GM21447 (cell line): ENCODE data around the gene HAPLN2.
"Not testable (repeated sequence)": the region's sequence is repeated elsewhere in the genome, so short reads cannot be mapped to it uniquely, and the experiment has no call there.

Source experiments
- ATAC-seq: cut with Tn5 transposase; IDR thresholded peaks from one replicate; pipeline ENCODE4 v1.9.1; 2021; ENCODE audit not compliant: unreplicated experiment

Gene HAPLN2

DNA sequence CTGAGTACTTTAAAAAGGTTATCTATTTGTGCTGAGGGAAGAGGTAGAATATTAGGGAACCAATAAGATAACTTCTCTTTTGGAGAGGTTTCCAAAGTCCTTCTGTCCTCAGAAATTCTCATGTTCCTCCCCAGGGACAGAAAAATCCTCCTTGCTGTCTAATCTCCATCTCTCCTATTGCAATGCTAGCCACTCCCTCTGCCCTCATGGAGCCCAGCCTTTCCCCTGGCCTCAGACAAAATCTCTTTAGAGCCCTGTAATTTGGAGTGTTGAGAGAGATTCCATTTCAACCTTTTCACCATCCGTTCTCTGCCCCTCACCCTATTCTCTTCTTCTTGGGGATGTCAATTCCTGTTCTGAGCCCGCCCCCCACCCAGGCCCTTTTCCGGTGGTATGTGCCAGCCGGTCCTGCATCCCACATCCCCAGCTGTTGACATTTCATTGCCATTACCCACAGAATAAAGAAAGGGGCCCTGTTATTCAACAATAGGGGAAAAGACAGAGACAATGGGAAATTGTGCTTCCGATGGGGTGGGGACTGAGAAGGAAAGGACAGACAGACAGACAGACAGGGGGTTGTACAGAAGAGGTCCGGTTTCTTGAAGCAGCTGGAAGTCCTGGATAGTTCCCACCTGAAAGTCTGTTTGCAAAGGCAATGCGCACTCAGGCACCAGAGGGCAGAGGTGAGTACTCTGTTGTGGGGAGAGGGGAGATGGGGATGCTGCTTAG, at the start of gene HAPLN2:
Gene HAPLN2 (plus strand): TSS at position 563 of the 729 bp plus-strand sequence. CDS start 4,076 bp downstream, outside the sequence.
- no peak for ATAC-seq

DNA sequence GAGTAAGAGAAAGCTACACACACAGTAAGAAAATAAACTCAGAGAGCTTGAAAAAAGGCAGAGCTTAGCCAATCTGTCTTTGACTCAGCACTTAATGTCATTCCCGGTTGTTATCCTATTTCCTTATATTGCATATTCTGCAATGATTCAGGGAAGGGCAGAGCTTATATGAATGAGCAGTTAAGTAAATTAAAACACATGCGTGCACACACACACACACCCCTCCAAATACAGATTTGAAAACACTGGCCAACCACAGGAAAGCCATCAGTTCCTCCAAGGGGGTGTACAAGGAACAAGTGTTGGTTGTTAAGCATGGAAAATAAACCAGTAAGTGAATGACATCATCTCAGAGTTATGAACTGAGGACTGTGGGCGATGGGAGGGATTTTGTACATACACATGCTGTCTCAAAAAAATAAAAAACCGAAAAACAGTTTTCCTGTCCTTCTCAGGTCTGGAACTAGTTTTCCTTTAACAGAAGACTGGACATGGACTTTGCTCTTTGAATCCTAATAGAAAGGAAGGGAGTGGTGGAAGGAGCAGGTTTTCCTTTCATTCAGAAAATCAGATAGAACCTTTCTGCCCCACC, 47.9 kb upstream of the HAPLN2 start:
- ATAC-seq = no peak

DNA sequence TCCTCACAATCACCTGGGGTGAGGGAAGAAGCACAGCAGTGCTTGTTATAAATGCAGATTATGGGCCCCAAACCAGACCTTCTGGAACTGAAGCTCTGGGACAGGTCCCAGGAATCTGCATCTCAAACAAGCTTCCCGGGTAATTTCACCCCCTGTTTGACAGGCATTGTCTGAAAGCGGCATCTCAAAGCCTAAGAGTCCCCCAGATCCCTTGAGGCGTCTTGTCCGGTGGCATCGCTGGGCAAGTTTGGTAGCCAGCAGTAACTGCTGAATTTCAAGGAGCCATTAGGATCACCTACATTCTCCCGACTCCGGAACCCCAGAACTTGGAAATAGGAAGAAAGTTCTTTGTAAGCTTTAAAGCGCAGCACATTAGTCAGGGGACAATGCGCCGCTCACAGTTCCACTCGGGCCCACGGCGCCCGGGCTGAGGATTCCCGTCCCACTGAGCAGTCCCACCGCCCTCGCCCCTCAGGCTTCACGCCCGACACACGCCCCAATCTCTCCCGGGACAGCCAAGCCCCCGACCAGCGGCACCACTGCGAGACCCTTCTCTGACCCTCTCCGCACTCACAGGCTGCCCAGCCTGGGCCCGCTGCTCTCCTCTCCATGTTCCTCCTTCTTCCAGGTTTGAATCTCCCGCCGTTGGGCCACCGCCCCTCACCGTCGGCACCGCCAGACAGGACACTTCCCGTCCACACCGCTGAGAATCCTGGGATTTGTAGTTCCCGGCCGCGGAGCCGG, 47.1 kb upstream of the HAPLN2 start, which contains the start of gene IQGAP3:
Gene IQGAP3 (minus strand): TSS at position 647 of the 744 bp plus-strand sequence. CDS start 36 bp downstream, at position 611.
- peak; percentile 82 for ATAC-seq

DNA sequence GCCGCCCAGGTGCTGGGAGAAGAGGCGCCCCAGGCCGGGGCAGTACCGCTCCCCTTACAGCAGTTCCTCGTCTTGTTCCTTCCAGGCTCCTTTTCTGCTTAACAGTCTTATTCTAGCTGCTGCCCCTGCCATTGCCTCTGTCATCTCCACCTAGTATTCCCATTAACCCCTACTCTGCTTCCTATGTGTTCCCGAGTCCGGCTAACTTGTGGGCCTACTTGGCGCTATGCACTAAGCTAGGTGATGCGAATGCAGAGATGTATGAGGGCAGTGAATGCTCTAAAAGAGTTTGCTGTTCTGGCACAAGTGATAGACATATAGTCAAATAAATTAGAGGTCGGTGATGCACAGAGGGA, 46.6 kb upstream of the HAPLN2 start:
- no peak for ATAC-seq

DNA sequence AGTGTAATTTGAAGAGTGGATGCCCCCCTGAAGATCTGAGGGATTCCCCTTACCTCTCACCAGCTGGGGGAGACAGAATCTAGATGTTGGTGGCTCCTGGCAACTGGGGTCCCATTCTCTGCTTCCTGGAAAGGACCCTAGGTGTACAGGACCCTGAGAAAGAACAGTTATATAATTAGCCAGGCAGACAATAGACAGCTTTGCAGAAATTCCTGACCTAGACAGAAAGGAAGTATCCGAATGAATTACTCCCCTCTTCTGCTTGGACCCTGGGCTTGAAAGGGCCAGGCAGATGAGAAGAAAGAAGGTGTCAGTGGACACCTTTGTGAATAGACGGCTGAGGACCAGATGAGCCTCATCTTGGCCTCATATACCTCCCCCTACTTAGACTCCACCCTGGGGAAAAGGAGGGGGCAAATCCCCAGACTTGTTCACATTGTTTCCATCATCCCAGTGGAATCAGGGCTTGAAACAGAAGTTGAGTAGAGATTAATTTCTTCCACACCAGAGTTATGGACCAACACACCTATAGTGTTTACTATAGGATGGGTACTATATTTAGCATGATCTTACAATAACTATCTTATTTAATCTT, 45.1 kb upstream of the HAPLN2 start:
- no peak for ATAC-seq

DNA sequence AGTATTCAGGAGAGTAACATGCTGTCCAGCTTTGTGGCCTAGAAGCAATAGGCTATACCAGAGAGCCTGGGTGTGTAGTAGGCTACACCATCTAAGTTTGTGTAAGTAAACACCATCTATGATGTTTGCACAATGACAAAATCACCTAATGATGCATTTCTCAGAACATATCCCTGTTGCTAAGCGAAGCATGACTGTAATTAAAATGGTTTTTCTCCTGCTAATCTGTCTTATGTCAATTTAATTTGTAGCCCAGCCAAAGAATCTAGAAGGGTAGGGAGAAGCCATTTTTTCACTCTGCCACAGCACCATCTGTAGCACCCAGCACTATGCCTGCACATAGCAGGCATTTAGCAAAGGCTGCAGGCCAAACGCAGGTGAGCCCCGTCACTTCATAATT, 41.7 kb upstream of the HAPLN2 start:
- no peak for ATAC-seq

DNA sequence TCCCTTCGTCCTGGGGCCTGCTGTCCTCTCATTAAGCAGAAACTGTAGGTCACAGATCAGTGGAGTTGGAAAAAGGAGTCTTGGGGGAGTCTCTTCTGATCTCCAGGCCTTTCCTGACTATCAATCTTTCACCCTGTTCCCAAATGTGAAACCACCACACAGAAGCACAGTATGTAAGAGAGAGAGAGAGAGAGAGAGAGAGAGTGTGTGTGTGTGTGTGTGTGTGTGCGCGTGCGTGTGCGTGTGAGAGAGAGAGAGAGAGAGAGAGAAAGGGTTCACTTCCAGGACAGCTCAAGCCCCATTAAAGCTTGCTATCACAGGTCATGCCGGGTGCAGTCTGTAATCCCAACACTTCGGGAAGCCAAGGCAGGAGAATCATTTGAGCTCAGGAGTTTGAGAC, 41.2 kb upstream of the HAPLN2 start:
- ATAC-seq = no peak

DNA sequence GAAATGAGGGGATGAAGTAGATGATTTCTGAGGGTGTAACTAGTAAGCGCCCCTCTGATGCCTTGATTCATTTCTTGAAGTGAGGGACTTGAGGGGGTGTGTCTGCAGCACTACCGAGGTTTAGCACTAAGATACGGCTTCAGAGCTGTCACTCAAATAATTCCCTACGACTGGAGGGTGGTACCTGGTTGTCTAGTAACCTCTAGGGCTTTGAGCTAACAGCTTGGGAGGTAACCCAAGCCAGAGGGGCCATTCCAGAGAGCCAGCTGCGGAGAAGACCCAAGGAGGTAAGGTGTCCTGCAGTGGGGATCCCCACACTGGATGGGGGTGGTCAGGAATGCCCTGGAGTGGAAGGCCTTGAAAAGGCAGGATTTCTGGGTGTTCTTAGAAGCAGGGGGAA, 39.7 kb upstream of the HAPLN2 start, which contains the start of gene TTC24:
Gene TTC24 (plus strand): TSS at position 252 of the 400 bp plus-strand sequence. CDS start 1,642 bp downstream, outside the sequence.
- ATAC-seq = no peak

DNA sequence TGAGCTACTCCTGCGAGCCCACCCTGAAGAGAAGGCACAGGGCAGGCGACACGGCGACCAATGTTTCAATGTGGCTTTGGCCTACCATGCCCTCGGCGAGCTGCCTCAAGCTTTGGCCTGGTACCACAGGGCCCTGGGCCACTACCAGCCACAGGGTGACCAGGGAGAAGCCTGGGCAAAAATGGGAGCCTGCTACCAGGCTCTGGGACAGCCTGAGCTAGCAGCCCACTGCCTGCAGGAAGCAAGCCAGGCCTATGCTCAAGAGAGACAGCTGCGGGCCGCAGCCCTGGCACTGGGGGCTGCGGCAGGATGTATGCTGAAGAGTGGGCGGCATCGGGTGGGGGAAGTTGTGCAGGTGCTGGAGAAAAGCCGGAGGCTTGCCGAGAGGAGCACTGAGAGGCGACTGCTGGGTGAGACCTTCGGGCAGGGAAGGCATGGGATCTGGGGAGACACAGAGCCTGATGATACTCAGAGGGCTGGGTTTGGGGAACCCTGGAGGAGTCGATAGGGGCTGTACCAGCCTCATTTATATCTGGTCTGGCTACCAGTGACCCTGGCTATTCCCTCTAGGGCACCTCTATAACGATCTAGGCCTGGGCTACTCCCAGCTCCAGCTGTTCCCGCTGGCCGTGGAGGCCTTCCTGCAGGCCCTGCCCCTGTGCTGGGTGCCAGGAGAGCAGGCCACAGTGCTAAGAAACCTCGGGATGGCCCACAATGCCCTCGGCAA, 37.4 kb upstream of the HAPLN2 start:
- ATAC-seq = no peak

DNA sequence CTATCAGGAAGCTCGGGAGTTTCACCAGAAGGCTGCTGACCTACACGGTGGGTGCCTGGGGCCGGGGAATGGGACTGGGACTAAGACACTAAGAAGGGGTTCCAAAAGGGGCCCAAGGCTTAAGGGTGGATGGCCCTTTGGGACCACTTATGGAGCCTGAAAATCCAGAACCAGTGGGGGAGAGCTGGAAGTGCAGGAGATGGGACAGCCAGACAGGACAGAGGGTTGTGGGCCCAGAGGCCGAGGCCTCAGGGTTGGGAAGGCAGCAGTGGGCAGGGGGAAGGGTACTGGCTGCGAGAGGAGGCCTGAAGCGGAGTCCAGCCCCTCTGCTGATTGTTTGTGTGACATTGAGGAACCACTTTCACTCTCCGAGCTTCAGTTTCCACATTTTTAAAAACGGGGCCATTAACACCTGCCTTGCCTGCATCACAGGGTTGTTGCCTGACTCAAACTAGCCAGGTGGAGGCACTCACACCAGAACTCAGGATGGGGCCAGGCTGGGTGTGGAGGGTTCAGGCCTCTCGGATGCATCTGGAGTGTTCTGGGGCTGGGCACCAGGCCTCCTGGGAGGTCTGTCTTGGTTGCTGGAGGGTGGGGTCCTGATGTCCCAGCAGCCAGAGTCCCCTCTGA, 36.7 kb upstream of the HAPLN2 start:
- ATAC-seq = no peak

DNA sequence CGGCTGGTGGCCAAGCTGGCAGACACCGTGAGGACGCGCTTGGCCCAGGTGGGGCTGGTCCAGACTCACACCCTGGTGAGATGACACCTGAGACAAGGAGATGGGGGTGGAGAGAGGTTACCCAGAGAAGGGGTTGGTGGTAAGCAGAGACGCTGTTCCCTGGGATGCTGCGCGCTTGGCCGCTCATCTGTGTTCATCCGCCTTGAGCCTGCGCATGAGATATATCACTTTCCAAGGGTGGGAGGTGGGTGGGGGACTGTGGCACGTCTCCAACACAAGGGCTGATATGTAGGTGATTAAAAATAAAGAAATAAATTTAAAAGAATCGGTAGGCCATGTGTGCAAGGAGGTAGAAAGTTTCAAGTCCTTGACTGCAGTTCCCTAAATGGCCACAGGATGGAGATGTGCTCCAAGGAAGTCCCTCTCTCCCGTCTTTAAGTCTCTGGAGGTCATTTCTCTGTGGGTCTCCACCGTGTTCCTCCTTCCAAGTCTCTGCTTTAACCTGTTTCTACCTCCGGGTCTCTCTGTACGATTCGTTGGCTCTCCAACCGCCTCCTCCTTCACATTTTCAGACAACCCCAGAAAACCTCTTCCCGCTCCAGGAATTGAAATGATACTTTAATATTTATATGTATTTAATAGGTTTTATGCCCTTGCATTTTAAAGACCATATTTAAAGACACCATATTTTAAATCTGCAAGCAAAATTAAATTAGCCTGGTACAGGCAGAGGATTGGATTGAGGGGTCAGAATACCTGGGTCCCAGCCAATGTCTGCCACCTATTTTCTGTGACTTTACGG, 35.2 kb upstream of the HAPLN2 start:
- ATAC-seq = no peak

DNA sequence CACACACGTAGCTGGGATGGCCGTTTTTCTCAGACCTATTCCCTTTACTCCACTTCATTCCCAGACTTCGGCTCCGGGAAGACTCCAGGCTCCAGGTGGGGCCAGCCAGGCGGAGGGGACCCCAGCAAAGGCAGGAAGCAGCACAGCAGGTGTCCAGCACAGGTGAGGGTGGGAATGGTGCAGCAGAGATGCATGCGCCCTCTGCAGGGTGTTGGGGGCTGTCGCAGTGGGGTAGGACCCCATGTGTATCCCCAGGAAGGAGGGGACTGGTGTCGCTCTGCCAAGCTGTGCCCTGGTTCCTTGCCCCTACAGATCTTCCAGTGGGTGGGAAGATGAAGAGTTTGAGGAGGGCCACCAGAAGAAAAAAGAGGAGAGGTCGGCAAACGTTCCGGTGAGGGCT, 34.4 kb upstream of the HAPLN2 start:
- no peak for ATAC-seq

DNA sequence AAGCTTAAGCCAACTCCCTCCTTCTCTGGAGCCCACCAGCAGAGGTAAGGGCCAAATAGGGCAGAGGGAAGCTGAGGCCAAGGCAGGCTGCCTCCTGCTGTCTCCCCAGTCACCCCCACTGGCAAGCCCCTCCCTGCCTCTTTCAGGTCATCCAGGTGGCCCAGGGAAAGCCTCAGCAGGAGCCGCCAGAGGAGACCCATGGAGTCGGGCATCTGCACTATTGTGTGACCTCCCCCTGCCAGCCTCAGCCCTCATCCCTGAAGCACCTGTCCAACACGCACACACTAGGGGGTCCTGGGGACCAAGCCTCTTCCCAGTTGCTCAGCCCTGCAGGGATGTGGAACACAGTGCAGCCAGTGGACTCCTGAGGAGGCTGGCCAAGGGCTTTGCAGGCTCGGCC, 32.9 kb upstream of the HAPLN2 start:
- no peak for ATAC-seq

DNA sequence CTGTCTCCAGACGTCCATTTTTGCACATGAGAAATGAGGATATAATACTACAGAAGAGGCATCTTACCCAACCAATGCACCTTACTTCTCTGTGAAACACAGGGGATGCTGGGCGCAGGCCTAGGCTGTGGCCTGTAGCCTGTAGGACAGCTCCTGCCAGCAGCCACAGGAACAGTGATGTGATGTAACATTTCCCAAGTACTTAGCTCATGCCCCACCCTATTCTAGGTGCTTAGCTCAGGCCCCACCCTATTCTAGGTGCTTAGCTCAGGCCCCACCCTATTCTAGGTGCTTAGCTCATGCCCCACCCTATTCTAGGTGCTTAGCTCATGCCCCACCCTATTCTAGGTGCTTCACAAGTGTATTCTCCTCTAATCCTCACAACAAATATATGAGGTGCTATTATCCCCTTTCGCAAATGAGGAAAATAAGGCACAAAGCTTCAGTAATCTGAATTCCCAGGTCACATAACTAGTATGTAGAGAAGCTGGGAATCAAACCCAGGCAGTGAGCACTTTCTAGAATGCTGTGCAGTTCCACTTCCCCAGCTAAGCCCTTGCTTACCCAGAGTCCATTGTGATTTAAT, 32.2 kb upstream of the HAPLN2 start:
- no peak for ATAC-seq

DNA sequence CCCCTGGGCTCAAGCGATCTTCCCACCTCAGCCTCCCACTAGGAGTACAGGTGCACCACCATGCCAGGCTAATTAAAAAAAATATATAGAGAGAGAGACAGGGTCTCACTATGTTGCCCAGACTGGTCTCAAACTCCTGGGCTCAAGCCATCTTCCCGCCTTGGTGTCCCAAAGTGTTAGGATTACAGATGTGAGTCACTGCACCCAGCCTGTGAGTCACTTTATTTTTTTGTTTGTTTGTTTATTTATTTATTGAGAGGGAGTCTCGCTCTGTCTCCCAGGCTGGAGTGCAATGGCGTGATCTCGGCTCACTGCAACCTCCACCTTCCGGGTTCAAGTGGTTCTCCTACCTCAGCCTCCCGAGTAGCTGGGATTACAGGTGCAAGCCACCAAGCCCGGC, 31.3 kb upstream of the HAPLN2 start:
- ATAC-seq = not testable (repeated sequence)

DNA sequence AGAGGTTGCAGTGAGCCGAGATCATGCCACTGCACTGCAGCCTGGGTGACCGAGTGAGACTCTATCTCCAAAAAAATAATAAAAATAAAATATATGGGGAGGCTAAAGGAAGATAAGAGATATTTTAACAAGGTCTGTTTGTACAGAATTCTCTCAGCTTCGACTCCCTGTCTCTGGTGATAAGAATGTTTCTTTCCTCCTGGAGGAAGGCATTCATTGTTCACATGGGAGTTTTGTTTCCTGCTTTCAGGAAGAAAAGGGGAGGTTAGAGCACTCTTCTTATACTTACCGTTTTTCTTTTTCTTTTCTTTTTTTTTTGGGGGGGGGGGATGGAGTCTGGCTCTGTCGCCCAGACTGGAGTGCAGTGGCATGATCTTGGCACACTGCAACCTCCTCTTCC, 29.7 kb upstream of the HAPLN2 start:
- ATAC-seq = no peak

DNA sequence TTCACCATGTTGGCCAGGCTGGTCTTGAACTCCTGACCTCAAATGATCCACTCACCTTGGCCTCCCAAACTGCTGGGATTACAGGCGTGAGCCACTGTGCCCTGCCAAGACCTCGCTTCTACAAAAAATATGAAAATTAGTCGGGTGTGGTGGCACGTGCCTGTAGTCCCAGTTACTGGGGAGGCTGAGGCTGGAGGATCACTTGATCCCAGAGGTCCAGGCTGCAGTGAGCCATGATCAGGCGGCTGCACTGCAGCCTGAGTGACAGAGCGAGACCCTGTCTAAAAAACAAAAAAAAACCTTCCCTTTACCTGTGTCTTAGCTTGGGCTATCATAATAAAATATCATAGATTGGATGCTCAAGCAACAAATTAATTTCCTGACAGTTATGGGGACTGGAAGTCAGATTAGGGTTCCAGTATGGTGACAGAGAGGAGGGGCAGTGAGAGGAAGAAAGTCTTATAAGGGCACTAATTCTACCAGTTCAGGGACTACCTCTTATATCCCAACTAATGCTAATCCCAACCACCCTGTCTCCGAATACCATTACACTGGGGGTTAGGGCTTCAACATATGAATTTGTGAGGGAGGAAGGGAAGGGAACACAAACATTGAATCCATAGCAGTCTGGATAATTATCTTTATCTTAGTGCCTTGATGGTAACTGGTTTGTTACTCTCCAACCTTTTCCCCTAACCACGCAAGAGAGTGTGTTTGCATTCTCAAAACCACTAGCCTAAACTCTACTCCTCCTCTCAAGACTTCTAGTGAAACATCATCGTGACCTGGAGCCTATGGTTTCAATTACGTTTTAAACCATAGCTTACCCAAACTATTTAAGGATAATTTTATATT, 28.7 kb upstream of the HAPLN2 start:
- ATAC-seq = no peak

DNA sequence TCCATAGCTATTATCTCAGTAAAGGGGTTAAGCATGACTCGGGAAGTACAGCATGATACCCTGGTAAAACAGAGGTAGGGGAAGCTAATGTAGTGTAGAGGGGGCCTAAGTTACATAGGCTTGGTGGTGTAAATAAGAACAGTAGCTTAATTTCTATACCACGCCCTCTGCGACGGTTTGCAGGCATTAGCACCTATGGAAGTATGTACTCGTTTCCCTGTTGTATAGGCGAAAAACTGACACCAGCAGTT, 28.1 kb upstream of the HAPLN2 start:
- no peak for ATAC-seq
